Ectodermal cell (in vitro differentiated cells): ENCODE results near the gene SLC9B2.

Experiments
- H3K27ac ChIP-seq: 2 replicates; pipeline ENCODE4 v1.7.0; 2013; ENCODE audit warnings: mild to moderate bottlenecking, low read depth, low read length; ENCODE audit not compliant: insufficient read depth, poor library complexity, severe bottlenecking
- H3K27me3 ChIP-seq: 2 replicates; pipeline ENCODE4 v1.7.0; 2013; ENCODE audit warnings: mild to moderate bottlenecking, low read length; ENCODE audit not compliant: insufficient read depth, control insufficient read depth, poor library complexity, severe bottlenecking
- H3K36me3 ChIP-seq: one replicate; pipeline ENCODE4 v1.7.0; 2013; ENCODE audit warnings: low read length; ENCODE audit not compliant: control insufficient read depth, insufficient read depth
- H3K4me1 ChIP-seq: one replicate; pipeline ENCODE4 v1.7.0; 2013; ENCODE audit warnings: low read length; ENCODE audit not compliant: control insufficient read depth, insufficient read depth
- H3K4me3 ChIP-seq: 2 replicates; pipeline ENCODE4 v1.7.0; 2013; ENCODE audit warnings: low read depth, low read length, control low read depth; ENCODE audit not compliant: insufficient read depth
- H3K9me3 ChIP-seq: 2 replicates; pipeline ENCODE4 v1.7.0; 2013; ENCODE audit warnings: mild to moderate bottlenecking, low read length, moderate library complexity; ENCODE audit not compliant: control insufficient read depth
- WGBS, 2 experiments: methylation state at CpG; one replicate each; pipeline ENCODE4 v1.1.7; 2013; ENCODE audit warnings: missing lambda C conversion rate in 2 of 2; 5-methylcytosine and 5-hydroxymethylcytosine counted together

Gene SLC9B2

GRCh38 chr4:103098756-103099440 lies 22.3 kb upstream of the SLC9B2 start:
- H3K27me3 ChIP-seq: no peaks in the 10 kb centered on the region
- H3K9me3 ChIP-seq: no peaks in the 10 kb centered on the region
- no peaks in the 10 kb centered on the region for H3K36me3 ChIP-seq
- WGBS, 2 experiments: 73% methylated on average over 4 of the region's 4 CpGs
- peak overlapping the region; percentile 60 for H3K4me3 ChIP-seq
- H3K4me1 ChIP-seq: no peaks in the 10 kb centered on the region
- no peak overlapping the region for H3K27ac ChIP-seq

- Histone ChIP-seq H3K9me3 (no peaks in the 10 kb centered on the region), H3K4me1 (no peaks in the 10 kb centered on the region), H3K4me3 (no peak overlapping the region), H3K27me3 (no peaks in the 10 kb centered on the region), H3K36me3 (no peaks in the 10 kb centered on the region), H3K27ac (no peak overlapping the region)
- 92% methylated on average over 10 of the region's 10 CpGs for WGBS, 2 experiments
Observed at GRCh38 chr4:103098341-103098740, 21.8 kb upstream of the SLC9B2 start.

- Histone ChIP-seq H3K36me3 (no peaks in the 10 kb centered on the region), H3K27me3 (no peaks in the 10 kb centered on the region), H3K9me3 (no peaks in the 10 kb centered on the region), H3K4me1 (no peaks in the 10 kb centered on the region), H3K27ac (no peak overlapping the region), H3K4me3 (no peak overlapping the region)
- WGBS, 2 experiments: 95 to 98% methylated on average over 2 of the region's 2 CpGs
Observed at GRCh38 chr4:103097112-103097511, 20.6 kb upstream of the SLC9B2 start.

GRCh38 chr4:103095080-103095479 lies 18.5 kb upstream of the SLC9B2 start:
- Histone ChIP-seq H3K36me3 (peaks cover 6% of the 10 kb centered on the region), H3K9me3 (no peaks in the 10 kb centered on the region), H3K4me3 (no peak overlapping the region), H3K27ac (no peak overlapping the region), H3K4me1 (no peaks in the 10 kb centered on the region), H3K27me3 (no peaks in the 10 kb centered on the region)
- 93 to 97% methylated on average over 3 of the region's 3 CpGs for WGBS, 2 experiments

GRCh38 chr4:103092245-103092644 lies 15.7 kb upstream of the SLC9B2 start:
- H3K4me1 ChIP-seq: no peaks in the 10 kb centered on the region
- H3K27ac ChIP-seq: no peak overlapping the region
- no peaks in the 10 kb centered on the region for H3K9me3 ChIP-seq
- H3K4me3 ChIP-seq: no peak overlapping the region
- peaks cover 21% of the 10 kb centered on the region for H3K36me3 ChIP-seq
- H3K27me3 ChIP-seq: no peaks in the 10 kb centered on the region

- no peaks in the 10 kb centered on the region for H3K27me3 ChIP-seq
- no peaks in the 10 kb centered on the region for H3K9me3 ChIP-seq
- H3K4me1 ChIP-seq: no peaks in the 10 kb centered on the region
- peaks cover 26% of the 10 kb centered on the region for H3K36me3 ChIP-seq
- WGBS, 2 experiments: 77 to 82% methylated on average over 3 of the region's 3 CpGs
- no peak overlapping the region for H3K27ac ChIP-seq
- no peak overlapping the region for H3K4me3 ChIP-seq
Observed at GRCh38 chr4:103091601-103092223, 15.2 kb upstream of the SLC9B2 start.

GRCh38 chr4:103089481-103089880 lies 12.9 kb upstream of the SLC9B2 start:
- Histone ChIP-seq H3K27me3 (no peaks in the 10 kb centered on the region), H3K36me3 (peaks cover 30% of the 10 kb centered on the region), H3K4me3 (no peak overlapping the region), H3K9me3 (no peaks in the 10 kb centered on the region), H3K27ac (no peak overlapping the region), H3K4me1 (no peaks in the 10 kb centered on the region)
- 90 to 97% methylated on average over 2 of the region's 2 CpGs for WGBS, 2 experiments

GRCh38 chr4:103086551-103086950 lies 10.0 kb upstream of the SLC9B2 start:
- H3K27ac ChIP-seq: no peak overlapping the region
- H3K36me3 ChIP-seq: peaks cover 30% of the 10 kb centered on the region
- H3K4me3 ChIP-seq: no peak overlapping the region
- H3K9me3 ChIP-seq: no peaks in the 10 kb centered on the region
- no peaks in the 10 kb centered on the region for H3K4me1 ChIP-seq
- no peaks in the 10 kb centered on the region for H3K27me3 ChIP-seq
- 89% methylated on average over 1 of the region's 1 CpG for WGBS, 2 experiments

GRCh38 chr4:103085555-103086196 lies 9.1 kb upstream of the SLC9B2 start:
- Histone ChIP-seq H3K27me3 (no peaks in the 10 kb centered on the region), H3K9me3 (no peaks in the 10 kb centered on the region), H3K4me1 (no peaks in the 10 kb centered on the region), H3K27ac (no peak overlapping the region), H3K4me3 (no peak overlapping the region), H3K36me3 (peaks cover 30% of the 10 kb centered on the region)
- WGBS, 2 experiments: 100% methylated on average over 1 to 2 of the region's 2 CpGs

GRCh38 chr4:103079621-103080020 lies 3.1 kb upstream of the SLC9B2 start:
- peaks cover 4% of the 10 kb centered on the region for H3K4me1 ChIP-seq
- peaks cover 28% of the 10 kb centered on the region for H3K27me3 ChIP-seq
- 71% methylated on average over 1 of the region's 1 CpG; no CpG with 5 or more reads in 1 of the 2 experiments for WGBS, 2 experiments
- no peaks in the 10 kb centered on the region for H3K9me3 ChIP-seq
- H3K36me3 ChIP-seq: no peaks in the 10 kb centered on the region
- no peak overlapping the region for H3K27ac ChIP-seq
- no peak overlapping the region for H3K4me3 ChIP-seq
